ENCODE results near the gene CYP26C1. TPM values are rescaled to one million over a fixed set of nuclear protein-coding genes. Genes with fewer than 3 reads are reported as not detected.
"Not testable (repeated sequence)": the region's sequence is repeated elsewhere in the genome, so short reads cannot be mapped to it uniquely, and the experiment has no call there.

CYP26C1 gene
- total and polyA plus RNA-seq, 9 of the 15 experiments (the other 6 are each of a cell fraction or from before 2014, with no cell fraction given), result 0.07 to 0.09 (median 0.07) TPM; not detected in 6

DNA sequence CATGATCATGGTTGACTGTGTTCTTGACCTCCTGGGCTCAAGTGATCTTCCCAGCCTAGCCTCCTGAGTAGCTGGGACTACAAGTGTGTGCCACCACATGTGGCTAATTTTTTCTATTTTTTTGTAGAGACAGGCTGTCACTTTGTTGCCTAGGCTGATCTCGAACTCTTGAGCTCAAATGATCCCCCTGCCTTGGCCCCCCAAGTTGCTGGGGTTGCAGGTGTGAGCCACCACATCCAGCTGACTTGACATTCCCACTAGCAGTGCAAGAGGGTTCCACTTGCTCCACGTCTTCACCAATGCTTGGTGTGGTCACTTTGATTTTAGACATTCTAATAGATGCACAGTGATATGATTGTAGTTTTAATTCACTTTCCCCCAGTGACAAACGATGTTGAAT is 38.2 kb downstream of the CYP26C1 start (continued):
- TF ChIP-seq, protein P1, sequence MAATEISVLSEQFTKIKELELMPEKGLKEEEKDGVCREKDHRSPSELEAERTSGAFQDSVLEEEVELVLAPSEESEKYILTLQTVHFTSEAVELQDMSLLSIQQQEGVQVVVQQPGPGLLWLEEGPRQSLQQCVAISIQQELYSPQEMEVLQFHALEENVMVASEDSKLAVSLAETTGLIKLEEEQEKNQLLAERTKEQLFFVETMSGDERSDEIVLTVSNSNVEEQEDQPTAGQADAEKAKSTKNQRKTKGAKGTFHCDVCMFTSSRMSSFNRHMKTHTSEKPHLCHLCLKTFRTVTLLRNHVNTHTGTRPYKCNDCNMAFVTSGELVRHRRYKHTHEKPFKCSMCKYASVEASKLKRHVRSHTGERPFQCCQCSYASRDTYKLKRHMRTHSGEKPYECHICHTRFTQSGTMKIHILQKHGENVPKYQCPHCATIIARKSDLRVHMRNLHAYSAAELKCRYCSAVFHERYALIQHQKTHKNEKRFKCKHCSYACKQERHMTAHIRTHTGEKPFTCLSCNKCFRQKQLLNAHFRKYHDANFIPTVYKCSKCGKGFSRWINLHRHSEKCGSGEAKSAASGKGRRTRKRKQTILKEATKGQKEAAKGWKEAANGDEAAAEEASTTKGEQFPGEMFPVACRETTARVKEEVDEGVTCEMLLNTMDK (IDR thresholded peaks at IDR 0.05; ENCODE audit: borderline replicate concordance, insufficient read depth, low read depth, low read length, poor library complexity, severe bottlenecking), result no peak
- TF ChIP-seq NEUROD1 (IDR thresholded peaks at IDR 0.05; ENCODE audit: borderline replicate concordance, low read depth, low read length, partially characterized antibody) (no peak), ZFPM2 (CRISPR knock-in tag; IDR thresholded peaks at IDR 0.05) (no peak), MLLT1 (IDR thresholded peaks at IDR 0.05) (no peak)

GRCh38 chr10:93099670-93100069 is 39.1 kb downstream of the CYP26C1 start:
- H3K4me1 ChIP-seq (replicated peaks in 1 of 2; ENCODE audit: control insufficient read depth in 2 of 2, insufficient read depth in 2 of 2, low read length in 2 of 2), result peaks cover 7 to 11% of the 10 kb centered on the region in 2 experiments; a peak in 4 of 5 replicates
- H3K4me3 ChIP-seq, result no peak overlapping the region
- FAIRE-seq, result no peak
- H3K4me2 ChIP-seq (ENCODE audit: insufficient read depth, low read length), result no peak overlapping the region
- ChIA-PET CTCF (ENCODE audit: low intra/inter-chr PET ratio) (no interaction called here), POLR2A (interaction anchor here (0.7 kb wide), 1 partner anchor 180 kb away, joined by 3 read pairs; no protein-coding TSS in a partner anchor)
- no TSS peak for BruUV-seq (replicated peaks)
- in situ Hi-C loops (cut with MboI), result no loop called here
- H4K20me1 ChIP-seq (replicated peaks; ENCODE audit: control insufficient read depth, insufficient read depth, low read length), result no peaks in the 10 kb centered on the region
- no peaks in the 10 kb centered on the region for H3K27me3 ChIP-seq (ENCODE audit: control insufficient read depth in 2 of 2, insufficient read depth in 2 of 2, low read length in 2 of 2)
- no peak overlapping the region for H2AFZ ChIP-seq (ENCODE audit: low read depth, low read length)
- no peaks in the 10 kb centered on the region for H3K9me3 ChIP-seq (replicated peaks; ENCODE audit: control insufficient read depth, insufficient read depth, low read depth, low read length)
- intact Hi-C loops (cut with micrococcal nuclease), result no loop called here
- DNase-seq (ENCODE audit: extremely low read depth in 1 of 4, low spot score in 3 of 4), result no peak
- 42% methylated on average over 5 of the region's 7 CpGs for WGBS (ENCODE audit: insufficient coverage, low coverage, missing lambda C conversion rate)
- no peaks in the 10 kb centered on the region for H3K9me1 ChIP-seq (ENCODE audit: control insufficient read depth, insufficient read depth, low read length)
- H3K79me2 ChIP-seq (ENCODE audit: control insufficient read depth, insufficient read depth, low read length), result no peaks in the 10 kb centered on the region
- H3K27ac ChIP-seq (ENCODE audit: extremely low read depth, low read depth, low read length), result no peak overlapping the region
- ATAC-seq, result no peak
- no peak overlapping the region for H3K9ac ChIP-seq (ENCODE audit: insufficient read depth in 1 of 2, low read depth in 2 of 2, low read length in 2 of 2)
- H3K36me3 ChIP-seq (ENCODE audit: control insufficient read depth, insufficient read depth, low read length), result no peaks in the 10 kb centered on the region
- TF ChIP-seq KDM4B (IDR thresholded peaks at IDR 0.05; ENCODE audit: borderline replicate concordance in 2 of 2, low read depth in 1 of 2), result no peak

- 33% methylated on average over 3 of the region's 3 CpGs for WGBS (ENCODE audit: insufficient coverage, low coverage, missing lambda C conversion rate)
- in situ Hi-C loops (cut with MboI); ATAC-seq; H2AFZ ChIP-seq (ENCODE audit: low read depth, low read length); H3K79me2 ChIP-seq (ENCODE audit: control insufficient read depth, insufficient read depth, low read length); POLR2A ChIA-PET; FAIRE-seq; CTCF ChIA-PET (ENCODE audit: low intra/inter-chr PET ratio); H3K36me3 ChIP-seq (ENCODE audit: control insufficient read depth, insufficient read depth, low read length); H3K9me3 ChIP-seq (replicated peaks; ENCODE audit: control insufficient read depth, insufficient read depth, low read depth, low read length); DNase-seq (ENCODE audit: extremely low read depth in 1 of 4, low spot score in 3 of 4); H3K27ac ChIP-seq (ENCODE audit: extremely low read depth, low read depth, low read length); H3K9ac ChIP-seq (ENCODE audit: insufficient read depth in 1 of 2, low read depth in 2 of 2, low read length in 2 of 2); H3K27me3 ChIP-seq (ENCODE audit: control insufficient read depth in 2 of 2, insufficient read depth in 2 of 2, low read length in 2 of 2); intact Hi-C loops (cut with micrococcal nuclease); BruUV-seq (replicated peaks); H3K4me2 ChIP-seq (ENCODE audit: insufficient read depth, low read length); H3K4me3 ChIP-seq; H4K20me1 ChIP-seq (replicated peaks; ENCODE audit: control insufficient read depth, insufficient read depth, low read length); H3K9me1 ChIP-seq (ENCODE audit: control insufficient read depth, insufficient read depth, low read length): not testable (repeated sequence)
- peaks cover 7 to 11% of the 10 kb centered on the region in 2 experiments; a peak in 4 of 5 replicates for H3K4me1 ChIP-seq (replicated peaks in 1 of 2; ENCODE audit: control insufficient read depth in 2 of 2, insufficient read depth in 2 of 2, low read length in 2 of 2)
Measured at GRCh38 chr10:93101148-93101547, 40.5 kb downstream of the CYP26C1 start.

Measured in K562 (cell line).